ENCODE results near the gene DPYSL5.

Gene DPYSL5

DNA sequence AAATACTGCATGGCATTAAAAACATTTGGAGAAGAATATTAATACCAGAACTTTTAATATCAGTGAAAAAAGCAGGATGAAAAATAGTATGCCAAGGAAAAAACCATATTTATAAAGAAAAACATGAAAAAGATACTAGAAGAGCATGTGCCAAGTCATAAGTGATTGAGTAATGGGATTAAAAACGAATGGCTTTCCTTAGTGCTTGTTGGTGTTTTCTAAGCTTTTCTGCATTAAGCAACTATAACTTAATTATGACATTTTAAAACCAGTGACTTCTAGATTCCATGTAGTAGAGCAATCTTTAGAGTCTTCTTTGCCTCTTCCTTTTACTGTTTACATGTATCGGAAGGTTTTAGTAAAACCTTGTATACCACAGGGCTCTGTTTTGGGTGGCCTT lies 129.1 kb downstream of the DPYSL5 start:
- H3K4me3 ChIP-seq (ENCODE audit: low read depth in 1 of 2, low read length in 1 of 2), result no peak overlapping the region
- no peaks in the 10 kb centered on the region for H3K36me3 ChIP-seq
- peaks cover 0 to under 1% of the 10 kb centered on the region in 2 experiments for H3K4me1 ChIP-seq (ENCODE audit: control insufficient read depth in 1 of 2, insufficient read depth in 1 of 2, low read depth in 1 of 2, low read length in 1 of 2)
- H3K9me3 ChIP-seq, result no peaks in the 10 kb centered on the region
- TF ChIP-seq, protein P1, sequence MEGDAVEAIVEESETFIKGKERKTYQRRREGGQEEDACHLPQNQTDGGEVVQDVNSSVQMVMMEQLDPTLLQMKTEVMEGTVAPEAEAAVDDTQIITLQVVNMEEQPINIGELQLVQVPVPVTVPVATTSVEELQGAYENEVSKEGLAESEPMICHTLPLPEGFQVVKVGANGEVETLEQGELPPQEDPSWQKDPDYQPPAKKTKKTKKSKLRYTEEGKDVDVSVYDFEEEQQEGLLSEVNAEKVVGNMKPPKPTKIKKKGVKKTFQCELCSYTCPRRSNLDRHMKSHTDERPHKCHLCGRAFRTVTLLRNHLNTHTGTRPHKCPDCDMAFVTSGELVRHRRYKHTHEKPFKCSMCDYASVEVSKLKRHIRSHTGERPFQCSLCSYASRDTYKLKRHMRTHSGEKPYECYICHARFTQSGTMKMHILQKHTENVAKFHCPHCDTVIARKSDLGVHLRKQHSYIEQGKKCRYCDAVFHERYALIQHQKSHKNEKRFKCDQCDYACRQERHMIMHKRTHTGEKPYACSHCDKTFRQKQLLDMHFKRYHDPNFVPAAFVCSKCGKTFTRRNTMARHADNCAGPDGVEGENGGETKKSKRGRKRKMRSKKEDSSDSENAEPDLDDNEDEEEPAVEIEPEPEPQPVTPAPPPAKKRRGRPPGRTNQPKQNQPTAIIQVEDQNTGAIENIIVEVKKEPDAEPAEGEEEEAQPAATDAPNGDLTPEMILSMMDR (IDR thresholded peaks at IDR 0.05), result no peak
- no peak overlapping the region for H3K27ac ChIP-seq
- peaks cover 42% of the 10 kb centered on the region for H3K27me3 ChIP-seq

DNA sequence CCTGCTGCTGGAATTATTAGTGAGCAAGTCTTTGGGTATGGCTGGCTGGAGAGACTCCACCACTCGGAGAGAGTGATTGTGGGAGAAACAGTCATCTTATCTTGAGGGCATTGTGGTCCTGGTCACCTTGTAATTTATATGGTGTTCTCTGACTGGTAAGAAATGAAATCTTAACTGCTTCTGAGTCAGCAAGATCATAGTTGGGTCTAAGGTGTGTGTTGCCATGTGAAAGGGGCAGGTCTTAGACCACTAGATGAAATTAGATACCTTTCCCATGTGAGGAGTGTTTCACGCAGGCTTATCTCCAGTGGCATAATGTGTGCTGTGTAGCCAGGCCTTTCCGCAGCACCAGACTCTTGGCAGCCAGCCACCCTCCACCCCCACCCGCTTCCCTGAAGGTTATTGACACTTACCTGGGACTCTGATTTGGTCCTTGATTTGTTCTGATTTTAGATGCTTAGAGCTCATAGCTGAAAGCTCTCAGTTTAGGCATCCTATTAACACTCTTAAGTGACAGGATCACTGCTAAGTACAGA lies 130.2 kb downstream of the DPYSL5 start:
- Histone ChIP-seq H3K4me1 (ENCODE audit: control insufficient read depth in 1 of 2, insufficient read depth in 1 of 2, low read depth in 1 of 2, low read length in 1 of 2) (no peaks in the 10 kb centered on the region), H3K9me3 (no peaks in the 10 kb centered on the region), H3K4me3 (ENCODE audit: low read depth in 1 of 2, low read length in 1 of 2) (no peak overlapping the region), H3K36me3 (no peaks in the 10 kb centered on the region), H3K27me3 (peaks cover 31% of the 10 kb centered on the region), H3K27ac (no peak overlapping the region)
- TF ChIP-seq, protein P1 (IDR thresholded peaks at IDR 0.05), result no peak

DNA sequence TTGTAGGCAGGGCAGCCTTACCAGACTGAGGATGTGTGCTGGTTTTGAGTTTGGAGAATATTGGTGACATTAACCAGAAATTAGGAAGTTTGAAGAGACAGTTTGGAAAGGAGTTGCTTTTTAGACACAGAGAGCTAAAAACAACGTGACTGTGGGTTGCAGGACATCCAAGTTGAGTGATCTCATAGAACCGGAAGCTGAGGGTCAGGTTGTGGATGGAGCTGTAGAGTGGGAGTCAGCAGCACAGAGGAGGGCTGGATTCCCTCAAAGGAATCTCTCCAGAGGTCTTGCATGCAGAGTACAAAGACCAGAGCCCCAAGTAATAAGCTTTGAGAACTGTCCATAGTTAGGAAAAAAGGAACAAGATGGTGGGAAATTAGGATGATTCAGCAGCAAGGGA lies 131.8 kb downstream of the DPYSL5 start:
- H3K9me3 ChIP-seq, result no peaks in the 10 kb centered on the region
- H3K27ac ChIP-seq, result no peak overlapping the region
- TF ChIP-seq, protein P1 (IDR thresholded peaks at IDR 0.05), result no peak
- H3K36me3 ChIP-seq, result no peaks in the 10 kb centered on the region
- no peak overlapping the region for H3K4me3 ChIP-seq (ENCODE audit: low read depth in 1 of 2, low read length in 1 of 2)
- no peaks in the 10 kb centered on the region for H3K4me1 ChIP-seq (ENCODE audit: control insufficient read depth in 1 of 2, insufficient read depth in 1 of 2, low read depth in 1 of 2, low read length in 1 of 2)
- H3K27me3 ChIP-seq, result peaks cover 19% of the 10 kb centered on the region

DNA sequence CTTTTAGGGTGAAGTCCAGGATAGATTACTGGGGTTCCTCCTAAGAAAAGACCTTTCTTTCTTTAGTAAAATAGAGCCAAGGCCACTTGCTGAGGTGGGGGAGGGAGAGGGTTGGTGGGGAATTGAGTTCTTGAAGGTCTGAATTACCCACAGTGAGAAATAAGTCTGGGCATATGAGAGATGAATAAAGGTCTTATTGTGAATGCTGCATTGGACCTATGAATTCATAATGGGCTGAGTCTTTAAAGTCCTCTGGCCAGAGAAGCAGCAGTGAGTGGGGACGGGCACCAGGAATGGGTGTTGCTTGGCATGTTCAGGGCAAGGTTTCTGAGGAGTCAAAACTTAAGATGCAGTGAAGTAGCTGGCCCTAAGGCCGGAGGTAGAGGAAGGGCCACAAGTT lies 133.0 kb downstream of the DPYSL5 start:
- Histone ChIP-seq H3K9me3 (no peaks in the 10 kb centered on the region), H3K4me1 (ENCODE audit: control insufficient read depth in 1 of 2, insufficient read depth in 1 of 2, low read depth in 1 of 2, low read length in 1 of 2) (no peaks in the 10 kb centered on the region), H3K36me3 (no peaks in the 10 kb centered on the region), H3K27ac (no peak overlapping the region), H3K27me3 (peaks cover 7% of the 10 kb centered on the region), H3K4me3 (ENCODE audit: low read depth in 1 of 2, low read length in 1 of 2) (no peak overlapping the region)
- TF ChIP-seq, protein P1 (IDR thresholded peaks at IDR 0.05), result no peak

DNA sequence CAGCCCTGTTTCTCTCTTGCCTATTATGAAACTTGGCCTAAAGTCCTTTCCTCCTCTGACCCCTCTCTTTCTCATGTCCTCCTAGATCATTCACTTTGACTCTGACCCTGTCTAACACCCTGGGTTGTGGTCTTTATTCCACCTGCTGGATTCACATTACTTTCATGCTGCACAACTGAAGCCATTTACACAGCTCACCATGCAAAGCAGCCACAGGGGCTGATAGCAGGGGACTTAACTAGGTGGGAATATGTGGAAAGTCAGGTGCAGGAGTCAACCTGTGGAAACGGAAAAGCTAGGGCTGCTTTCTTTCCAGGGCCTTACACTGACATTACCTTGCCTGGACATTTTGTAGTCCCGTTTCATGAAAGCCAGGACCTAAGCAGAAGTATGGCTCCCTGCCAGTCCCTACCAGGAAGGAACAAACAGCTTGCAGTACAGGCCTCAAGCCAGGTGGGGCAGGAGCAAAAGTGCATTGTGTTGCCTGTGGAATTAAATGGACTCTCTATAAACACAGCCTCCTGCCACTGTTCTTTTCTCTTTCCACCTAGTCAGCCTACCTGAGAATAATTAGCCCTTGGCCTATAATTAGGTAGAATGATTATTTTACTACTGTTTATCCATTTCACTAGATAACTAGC lies 134.3 kb downstream of the DPYSL5 start:
- Histone ChIP-seq H3K9me3 (no peaks in the 10 kb centered on the region), H3K4me1 (ENCODE audit: control insufficient read depth in 1 of 2, insufficient read depth in 1 of 2, low read depth in 1 of 2, low read length in 1 of 2) (no peaks in the 10 kb centered on the region), H3K36me3 (no peaks in the 10 kb centered on the region), H3K27me3 (no peaks in the 10 kb centered on the region), H3K4me3 (ENCODE audit: low read depth in 1 of 2, low read length in 1 of 2) (no peak overlapping the region), H3K27ac (no peak overlapping the region)
- TF ChIP-seq, protein P1 (IDR thresholded peaks at IDR 0.05), result no peak

Measured in neutrophil (primary cell).